ENCODE results near the gene ITGB3. TPM values are rescaled to one million over a fixed set of nuclear protein-coding genes. Genes with fewer than 3 reads are reported as not detected.

The ITGB3 gene
- total and polyA plus RNA-seq, 8 donors, result 0.09 to 2.3 (median 0.71) TPM

DNA sequence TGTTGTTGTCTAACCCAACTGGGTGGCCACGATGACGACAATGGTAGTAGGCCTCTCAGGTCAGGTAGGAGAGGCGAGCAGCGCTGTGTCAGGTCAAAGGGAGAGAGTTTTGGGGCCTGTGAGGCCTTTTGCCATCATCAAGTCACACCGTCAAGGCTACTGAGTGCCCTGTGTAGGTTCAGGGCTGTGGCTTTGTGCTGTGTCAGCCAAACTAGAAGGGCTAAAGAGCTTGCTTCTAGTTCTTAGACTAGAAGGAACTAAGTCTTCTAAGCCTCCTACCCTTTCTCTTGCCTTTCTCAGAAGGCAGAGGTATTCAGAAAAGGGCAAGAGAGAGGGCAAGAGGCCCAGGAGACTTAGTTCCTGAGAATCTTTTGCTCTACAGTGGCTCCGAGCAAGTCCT is 45.1 kb downstream of the ITGB3 start:
- H3K36me3 ChIP-seq, result no peaks in the 10 kb centered on the region

GRCh38 chr17:47299239-47299910 is 45.7 kb downstream of the ITGB3 start:
- no peaks in the 10 kb centered on the region for H3K4me1 ChIP-seq
- no peaks in the 10 kb centered on the region for H3K36me3 ChIP-seq
- DNase-seq (peak in 2 of 6 donors; percentile 21 to 64), FAIRE-seq (no peak), ATAC-seq (peak in 2 of 4 donors; percentile 48 to 73)
- no peaks in the 10 kb centered on the region for H3K9me3 ChIP-seq
- intact Hi-C loops (cut with DNase I), result loop anchor here in 1 of 3 donors (10.0 kb wide), 1 partner anchor 65 kb away; no protein-coding TSS in a partner anchor
- 47 to 48% methylated on average over 13 of the region's 13 CpGs for WGBS, 2 donors
- no peaks in the 10 kb centered on the region for H3K27me3 ChIP-seq
- no peak overlapping the region for H3K4me3 ChIP-seq
- no peak overlapping the region for H3K27ac ChIP-seq
- no peak for TF ChIP-seq CTCF (IDR thresholded peaks at IDR 0.05)

More for the DNA sequence above, 45.1 kb downstream of the ITGB3 start:
- intact Hi-C loops (cut with DNase I), result loop anchor here in 1 of 3 donors (10.0 kb wide), 1 partner anchor 64 kb away; no protein-coding TSS in a partner anchor
- no peak for TF ChIP-seq CTCF (IDR thresholded peaks at IDR 0.05)
- H3K9me3 ChIP-seq, result no peaks in the 10 kb centered on the region
- 93 to 95% methylated on average over 6 of the region's 6 CpGs for WGBS, 2 donors
- DNase-seq (no peak), ATAC-seq (no peak), FAIRE-seq (no peak)
- no peak overlapping the region for H3K4me3 ChIP-seq
- H3K27ac ChIP-seq, result no peak overlapping the region
- no peaks in the 10 kb centered on the region for H3K4me1 ChIP-seq
- no peaks in the 10 kb centered on the region for H3K27me3 ChIP-seq

DNA sequence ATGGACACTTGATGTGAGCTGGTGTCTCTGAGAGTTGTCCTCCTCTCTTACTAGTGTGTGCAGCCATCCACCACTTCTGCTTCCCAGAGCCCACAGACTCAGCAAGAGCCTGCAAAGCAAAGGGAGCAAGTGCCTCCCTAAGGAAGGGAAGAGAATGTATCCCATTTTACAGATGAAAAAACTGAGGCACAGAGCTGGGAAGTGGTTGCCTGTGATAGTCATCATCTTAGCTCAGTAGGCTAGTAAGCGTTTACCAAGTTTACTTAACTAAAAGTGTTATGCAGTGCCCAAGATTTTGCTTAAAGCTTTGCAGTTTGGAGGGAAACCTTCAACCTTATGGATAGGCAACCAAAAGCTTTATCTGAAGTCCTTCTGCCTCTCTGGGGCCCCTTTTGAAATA is 47.1 kb downstream of the ITGB3 start:
- no peak for FAIRE-seq
- TF ChIP-seq CTCF (IDR thresholded peaks at IDR 0.05), result no peak

GRCh38 chr17:47301161-47301560 is 47.5 kb downstream of the ITGB3 start:
- no peak overlapping the region for H3K27ac ChIP-seq
- no peaks in the 10 kb centered on the region for H3K4me1 ChIP-seq
- FAIRE-seq, result no peak
- no peak for ATAC-seq
- intact Hi-C loops (cut with DNase I), result no loop called here
- WGBS, 2 donors, result 88 to 92% methylated on average over 3 of the region's 3 CpGs
- no peak for DNase-seq
- no peak overlapping the region for H3K4me3 ChIP-seq
- no peaks in the 10 kb centered on the region for H3K36me3 ChIP-seq
- no peaks in the 10 kb centered on the region for H3K9me3 ChIP-seq
- no peak for TF ChIP-seq CTCF (IDR thresholded peaks at IDR 0.05)
- H3K27me3 ChIP-seq, result no peaks in the 10 kb centered on the region

More for the DNA sequence above, 47.1 kb downstream of the ITGB3 start:
- Histone ChIP-seq H3K27me3 (no peaks in the 10 kb centered on the region), H3K36me3 (no peaks in the 10 kb centered on the region), H3K27ac (no peak overlapping the region), H3K4me1 (no peaks in the 10 kb centered on the region), H3K4me3 (no peak overlapping the region), H3K9me3 (no peaks in the 10 kb centered on the region)
- intact Hi-C loops (cut with DNase I), result no loop called here
- ATAC-seq (no peak), DNase-seq (no peak)
- 71 to 75% methylated on average over 1 of the region's 1 CpG for WGBS, 2 donors

GRCh38 chr17:47301831-47302230 is 48.2 kb downstream of the ITGB3 start:
- H3K4me1 ChIP-seq, result no peaks in the 10 kb centered on the region
- ATAC-seq (no peak), FAIRE-seq (no peak), DNase-seq (no peak)
- no peaks in the 10 kb centered on the region for H3K36me3 ChIP-seq
- no peaks in the 10 kb centered on the region for H3K9me3 ChIP-seq
- no peaks in the 10 kb centered on the region for H3K27me3 ChIP-seq
- TF ChIP-seq CTCF (IDR thresholded peaks at IDR 0.05), result no peak
- no peak overlapping the region for H3K4me3 ChIP-seq
- intact Hi-C loops (cut with DNase I), result no loop called here
- no peak overlapping the region for H3K27ac ChIP-seq
- 76 to 77% methylated on average over 2 of the region's 2 CpGs for WGBS, 2 donors
